Measurements from ENCODE around the gene MOSMO. TPM values are rescaled to one million over a fixed set of nuclear protein-coding genes. Genes with fewer than 3 reads are reported as not detected.
"Not testable (repeated sequence)": the region's sequence is repeated elsewhere in the genome, so short reads cannot be mapped to it uniquely, and the experiment has no call there.

The MOSMO gene
- total and polyA plus RNA-seq, 10 donors, result 9.5 to 35.7 (median 16.8) TPM

- TF ChIP-seq POLR2AphosphoS5 (IDR thresholded peaks at IDR 0.05), result no peak
- TF ChIP-seq CTCF (IDR thresholded peaks at IDR 0.05 in 8 of 11, conservative IDR thresholded peaks at IDR 0.05 in 3 of 11), result no peak
- no peak for TF ChIP-seq POLR2A (IDR thresholded peaks at IDR 0.05)
- Histone ChIP-seq H3K4me1 (peaks cover 0 to 38% (median 15%) of the 10 kb centered on the region in 6 donors), H3K36me3 (no peaks in the 10 kb centered on the region), H3K9me3 (no peaks in the 10 kb centered on the region), H3K27ac (no peak overlapping the region), H3K4me3 (no peak overlapping the region), H3K27me3 (replicated peaks in 1 of 7) (no peaks in the 10 kb centered on the region)
- DNase-seq, result no peak
- 81 to 95% (median 86%) methylated on average over 1 of the region's 1 CpG for WGBS, 5 donors
- intact Hi-C loops (cut with DNase I; ENCODE audit: low total_unique reads), result no loop called here
These were observed 15.6 kb downstream of the MOSMO start for GRCh38 chr16:22023505-22023904.

GRCh38 chr16:22024785-22025184 is 16.9 kb downstream of the MOSMO start:
- H3K9me3 ChIP-seq; H3K4me3 ChIP-seq; H3K36me3 ChIP-seq; H3K27ac ChIP-seq; intact Hi-C loops (cut with DNase I; ENCODE audit: low total_unique reads); DNase-seq; H3K27me3 ChIP-seq (replicated peaks in 1 of 7): not testable (repeated sequence)
- 91 to 98% (median 95%) methylated on average over 4 of the region's 4 CpGs for WGBS, 5 donors
- peaks cover under 1 to 30% (median 16%) of the 10 kb centered on the region in 6 donors for H3K4me1 ChIP-seq

- Histone ChIP-seq H3K4me3 (no peak overlapping the region), H3K9me3 (peaks cover 0 to 9% (median 0%) of the 10 kb centered on the region in 8 donors), H3K27me3 (replicated peaks in 1 of 7) (no peaks in the 10 kb centered on the region), H3K36me3 (peaks cover 0 to 26% (median 0%) of the 10 kb centered on the region in 6 donors), H3K27ac (no peak overlapping the region), H3K4me1 (peaks cover 5 to 30% (median 16%) of the 10 kb centered on the region in 6 donors)
- intact Hi-C loops (cut with DNase I; ENCODE audit: low total_unique reads), result no loop called here
- WGBS, 5 donors, result 61 to 77% (median 63%) methylated on average over 2 of the region's 2 CpGs
- TF ChIP-seq POLR2AphosphoS5 (IDR thresholded peaks at IDR 0.05), result no peak
- no peak for TF ChIP-seq POLR2A (IDR thresholded peaks at IDR 0.05)
- no peak for TF ChIP-seq CTCF (IDR thresholded peaks at IDR 0.05 in 8 of 11, conservative IDR thresholded peaks at IDR 0.05 in 3 of 11)
- no peak for DNase-seq
These were observed 19.7 kb downstream of the MOSMO start for GRCh38 chr16:22027633-22028032.

GRCh38 chr16:22029632-22030031 is 21.7 kb downstream of the MOSMO start:
- Histone ChIP-seq H3K4me3 (no peak overlapping the region), H3K27ac (no peak overlapping the region), H3K9me3 (peaks cover 0 to 9% (median 0%) of the 10 kb centered on the region in 8 donors), H3K27me3 (replicated peaks in 1 of 7) (no peaks in the 10 kb centered on the region), H3K4me1 (peaks cover 5 to 25% (median 17%) of the 10 kb centered on the region in 6 donors), H3K36me3 (peaks cover 0 to 35% (median 0%) of the 10 kb centered on the region in 6 donors)
- WGBS, 5 donors, result 84 to 92% (median 87%) methylated on average over 4 of the region's 4 CpGs
- no peak for TF ChIP-seq POLR2AphosphoS5 (IDR thresholded peaks at IDR 0.05)
- TF ChIP-seq CTCF (IDR thresholded peaks at IDR 0.05 in 8 of 11, conservative IDR thresholded peaks at IDR 0.05 in 3 of 11), result no peak
- no peak for TF ChIP-seq POLR2A (IDR thresholded peaks at IDR 0.05)
- intact Hi-C loops (cut with DNase I; ENCODE audit: low total_unique reads), result no loop called here
- no peak for DNase-seq
